ENCODE data around the gene PBX3. TPM values are rescaled to one million over a fixed set of nuclear protein-coding genes. Genes with fewer than 3 reads are reported as not detected.

Gene PBX3
- total and polyA plus RNA-seq, 2 of the 13 experiments (the other 11 are each of a cell fraction or from before 2014, with no cell fraction given): 6.0 to 11.2 TPM

- H3K9ac ChIP-seq (ENCODE audit: insufficient read depth, low read depth, low read length): no peak overlapping the region
- FAIRE-seq (no peak), ATAC-seq (no peak), DNase-seq (ENCODE audit: low spot score) (no peak)
- WGBS (ENCODE audit: low lambda C conversion rate): 91% methylated on average over 3 of the region's 3 CpGs
- no peaks in the 10 kb centered on the region for H4K20me1 ChIP-seq (ENCODE audit: insufficient read depth, low read length)
- H3K36me3 ChIP-seq (replicated peaks in 1 of 2; ENCODE audit: control insufficient read depth in 1 of 2, insufficient read depth in 2 of 2, low read length in 2 of 2): no peaks in the 10 kb centered on the region; a peak in 1 of 5 replicates
- no peak overlapping the region for H3K27ac ChIP-seq (ENCODE audit: extremely low read length, insufficient read depth, low read length)
- peaks cover 44% of the 10 kb centered on the region for H3K4me1 ChIP-seq (ENCODE audit: insufficient read depth, low read length)
- H3K79me2 ChIP-seq (ENCODE audit: insufficient read depth, low read length): no peaks in the 10 kb centered on the region
- H3K9me3 ChIP-seq (ENCODE audit: low read length): no peaks in the 10 kb centered on the region
- in situ Hi-C loops (cut with HindIII; ENCODE audit: extremely low pct_ligation_motif_present, low pct_unique_long_range_greater_than_20kb): no loop called here
- H3K4me2 ChIP-seq (ENCODE audit: low read depth, low read length): no peak overlapping the region
- intact Hi-C loops (cut with micrococcal nuclease; ENCODE audit: unreplicated experiment): no loop called here
- BruUV-seq (replicated peaks): no TSS peak
- CTCF ChIA-PET (ENCODE audit: low intra/inter-chr PET ratio, low total read pairs): no interaction called here
- H3K4me3 ChIP-seq (replicated peaks in 1 of 3; ENCODE audit: insufficient read depth in 1 of 3, low read depth in 2 of 3, low read length in 3 of 3): no peak overlapping the region
- POLR2A ChIA-PET: no interaction called here
- TF ChIP-seq ZFP41 (CRISPR knock-in tag; IDR thresholded peaks at IDR 0.05; ENCODE audit: borderline replicate concordance): no peak
- no peak for TF ChIP-seq ZFP37 (CRISPR knock-in tag; IDR thresholded peaks at IDR 0.05; ENCODE audit: borderline replicate concordance)
- no peak for TF ChIP-seq CHD2 (IDR thresholded peaks at IDR 0.05; ENCODE audit: low read depth, low read length)
- no peak for TF ChIP-seq CHCHD3 (CRISPR knock-in tag; IDR thresholded peaks at IDR 0.05)
- TF ChIP-seq NR1H2 (CRISPR knock-in tag; IDR thresholded peaks at IDR 0.05; ENCODE audit: borderline replicate concordance, low read depth): no peak
- TF ChIP-seq, protein P1, sequence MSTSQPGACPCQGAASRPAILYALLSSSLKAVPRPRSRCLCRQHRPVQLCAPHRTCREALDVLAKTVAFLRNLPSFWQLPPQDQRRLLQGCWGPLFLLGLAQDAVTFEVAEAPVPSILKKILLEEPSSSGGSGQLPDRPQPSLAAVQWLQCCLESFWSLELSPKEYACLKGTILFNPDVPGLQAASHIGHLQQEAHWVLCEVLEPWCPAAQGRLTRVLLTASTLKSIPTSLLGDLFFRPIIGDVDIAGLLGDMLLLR (CRISPR knock-in tag; IDR thresholded peaks at IDR 0.05): no peak
- TF ChIP-seq ZFX (CRISPR knock-in tag; IDR thresholded peaks at IDR 0.05; ENCODE audit: low read depth): no peak
- TF ChIP-seq ZNF768 (CRISPR knock-in tag; IDR thresholded peaks at IDR 0.05): no peak
- TF ChIP-seq TMF1 (CRISPR knock-in tag; IDR thresholded peaks at IDR 0.05; ENCODE audit: low read depth): no peak
- no peak overlapping the region for H2AFZ ChIP-seq (ENCODE audit: low read length)
- no peaks in the 10 kb centered on the region for H3K27me3 ChIP-seq (ENCODE audit: control insufficient read depth in 1 of 2, insufficient read depth in 2 of 2, low read length in 2 of 2)
Measured at GRCh38 chr9:125752070-125752628, 5.0 kb downstream of the PBX3 start.

DNA sequence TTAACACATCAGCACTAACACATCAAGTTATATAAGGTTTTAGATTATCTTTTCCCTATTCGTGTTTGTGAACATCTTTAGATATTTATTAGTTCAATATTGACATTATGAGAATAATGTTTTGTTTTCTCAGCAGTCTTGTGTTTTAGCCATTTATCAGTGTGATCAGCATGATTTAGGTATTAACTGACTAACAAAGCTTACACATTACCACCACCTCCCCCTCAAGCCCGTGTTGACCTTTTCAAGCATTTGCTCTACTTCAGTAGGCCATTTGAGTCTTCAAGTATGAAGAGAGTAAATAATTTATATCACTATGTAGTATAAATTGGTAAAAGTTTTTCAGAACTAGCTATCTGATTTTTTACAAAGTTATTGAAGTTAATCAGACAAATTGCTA is 6.9 kb downstream of the PBX3 start:
- peaks cover 51% of the 10 kb centered on the region for H3K4me1 ChIP-seq (ENCODE audit: insufficient read depth, low read length)
- no peaks in the 10 kb centered on the region for H3K79me2 ChIP-seq (ENCODE audit: insufficient read depth, low read length)
- H4K20me1 ChIP-seq (ENCODE audit: insufficient read depth, low read length): no peaks in the 10 kb centered on the region
- H3K9me3 ChIP-seq (ENCODE audit: low read length): no peaks in the 10 kb centered on the region
- H3K4me3 ChIP-seq (replicated peaks in 1 of 3; ENCODE audit: insufficient read depth in 1 of 3, low read depth in 2 of 3, low read length in 3 of 3): no peak overlapping the region
- intact Hi-C loops (cut with micrococcal nuclease; ENCODE audit: unreplicated experiment) (no loop called here), in situ Hi-C loops (cut with HindIII; ENCODE audit: extremely low pct_ligation_motif_present, low pct_unique_long_range_greater_than_20kb) (no loop called here)
- no peak for ATAC-seq
- BruUV-seq (replicated peaks): no TSS peak
- 61% methylated on average over 2 of the region's 2 CpGs for WGBS (ENCODE audit: low lambda C conversion rate)
- no peak overlapping the region for H2AFZ ChIP-seq (ENCODE audit: low read length)
- H3K4me2 ChIP-seq (ENCODE audit: low read depth, low read length): no peak overlapping the region
- no peaks in the 10 kb centered on the region for H3K27me3 ChIP-seq (ENCODE audit: control insufficient read depth in 1 of 2, insufficient read depth in 2 of 2, low read length in 2 of 2)
- DNase-seq (ENCODE audit: low spot score): no peak
- POLR2A ChIA-PET: no interaction called here
- H3K9ac ChIP-seq (ENCODE audit: insufficient read depth, low read depth, low read length): no peak overlapping the region
- no peak for FAIRE-seq
- CTCF ChIA-PET (ENCODE audit: low intra/inter-chr PET ratio, low total read pairs): no interaction called here
- H3K36me3 ChIP-seq (replicated peaks in 1 of 2; ENCODE audit: control insufficient read depth in 1 of 2, insufficient read depth in 2 of 2, low read length in 2 of 2): no peaks in the 10 kb centered on the region; a peak in 1 of 5 replicates
- H3K27ac ChIP-seq (ENCODE audit: extremely low read length, insufficient read depth, low read length): no peak overlapping the region
- TF ChIP-seq HOXA9 (CRISPR knock-in tag; IDR thresholded peaks at IDR 0.05; ENCODE audit: borderline replicate concordance): no peak
- TF ChIP-seq ZNF543 (CRISPR knock-in tag; IDR thresholded peaks at IDR 0.05): no peak
- TF ChIP-seq PRDM15 (CRISPR knock-in tag; IDR thresholded peaks at IDR 0.05): no peak

Measured in HepG2 (cell line).